ENCODE data around the gene ANKRD34A.
A peak's percentile ranks its signal among the peaks of the same experiment; 100 is the strongest.

The ANKRD34A gene

DNA sequence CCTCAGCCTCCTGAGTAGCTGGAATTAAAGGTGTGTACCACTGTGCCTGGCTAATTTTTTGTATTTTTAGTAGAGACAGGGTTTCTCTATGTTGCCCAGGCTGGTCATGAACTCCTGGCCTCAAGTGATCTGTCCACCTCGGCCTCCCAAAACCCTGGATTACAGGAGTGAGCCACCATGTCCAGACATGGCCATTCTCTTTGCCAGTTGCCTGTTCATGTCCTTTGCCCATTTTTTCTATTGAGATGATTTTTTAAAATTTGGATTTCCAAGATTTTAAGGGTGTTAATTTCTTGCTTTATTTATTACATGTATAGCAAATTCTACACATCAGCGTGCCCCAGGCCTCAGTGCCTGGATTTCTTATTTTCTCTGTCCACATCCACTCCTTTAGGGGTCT, 2.9 kb upstream of the ANKRD34A start:
- DNase-seq (ENCODE audit: low read depth, low spot score) = no peak

DNA sequence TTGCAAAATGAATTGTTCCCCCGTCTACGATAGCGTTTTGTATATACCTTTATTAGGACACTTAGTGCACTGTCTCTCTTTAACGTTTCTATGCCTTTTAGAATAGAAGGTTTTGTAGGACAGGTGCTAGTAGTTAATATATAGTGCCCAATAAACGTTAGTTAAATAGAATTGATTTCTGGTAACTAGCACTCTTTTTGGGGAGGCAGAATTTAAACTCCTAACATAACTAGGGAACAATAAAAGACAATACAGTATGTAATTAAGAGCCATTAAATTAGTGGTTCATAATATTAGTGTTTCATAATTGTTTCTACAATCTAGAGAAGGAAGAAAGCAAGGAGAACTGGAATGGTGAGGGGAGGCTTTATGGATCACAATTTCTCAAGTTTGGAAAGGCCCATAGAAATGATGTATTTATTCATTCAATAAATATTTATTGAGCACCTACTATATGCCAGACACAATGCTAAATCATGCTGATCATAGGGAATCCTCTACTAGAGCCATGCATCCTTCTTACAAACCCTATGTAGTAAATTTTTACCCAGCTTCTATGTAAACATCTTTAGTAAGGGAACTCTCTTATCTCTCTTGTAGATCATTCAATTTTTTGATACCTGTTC, 857 bp upstream of the ANKRD34A start:
- no peak for DNase-seq (ENCODE audit: low read depth, low spot score)

GRCh38 chr1:145963265-145964019, 933 bp downstream of the ANKRD34A start:
- DNase-seq (ENCODE audit: low read depth, low spot score) = no peak

GRCh38 chr1:145962157-145963102, 1.9 kb downstream of the ANKRD34A start:
- no peak for DNase-seq (ENCODE audit: low read depth, low spot score)

- DNase-seq (ENCODE audit: low read depth, low spot score) = peak; percentile 22
Observed at GRCh38 chr1:145961425-145962156, 2.8 kb downstream of the ANKRD34A start.

DNA sequence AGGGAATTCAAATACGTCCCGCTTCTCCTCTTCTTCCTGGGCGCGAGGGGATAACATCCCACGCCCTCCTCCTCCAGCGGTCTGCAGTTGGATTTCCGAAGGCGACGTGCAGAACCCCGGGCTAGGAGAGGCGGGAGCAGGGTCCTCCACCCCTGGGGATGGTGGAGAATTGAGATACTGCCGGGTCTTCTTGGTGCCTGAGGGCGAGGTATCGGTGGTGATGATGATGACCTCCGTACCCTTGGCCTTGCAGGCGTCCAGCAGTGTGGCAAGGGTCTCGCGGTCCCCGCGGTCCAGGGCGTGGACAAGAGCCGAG, 3.3 kb downstream of the ANKRD34A start:
- DNase-seq (ENCODE audit: low read depth, low spot score) = no peak

GRCh38 chr1:145960468-145961108, 3.8 kb downstream of the ANKRD34A start:
- DNase-seq (ENCODE audit: low read depth, low spot score) = peak; percentile 86

GRCh38 chr1:145959957-145960467, 4.4 kb downstream of the ANKRD34A start:
- DNase-seq (ENCODE audit: low read depth, low spot score) = no peak

- no peak for DNase-seq (ENCODE audit: low read depth, low spot score)
Observed at GRCh38 chr1:145959333-145959732, 5.0 kb downstream of the ANKRD34A start.

DNA sequence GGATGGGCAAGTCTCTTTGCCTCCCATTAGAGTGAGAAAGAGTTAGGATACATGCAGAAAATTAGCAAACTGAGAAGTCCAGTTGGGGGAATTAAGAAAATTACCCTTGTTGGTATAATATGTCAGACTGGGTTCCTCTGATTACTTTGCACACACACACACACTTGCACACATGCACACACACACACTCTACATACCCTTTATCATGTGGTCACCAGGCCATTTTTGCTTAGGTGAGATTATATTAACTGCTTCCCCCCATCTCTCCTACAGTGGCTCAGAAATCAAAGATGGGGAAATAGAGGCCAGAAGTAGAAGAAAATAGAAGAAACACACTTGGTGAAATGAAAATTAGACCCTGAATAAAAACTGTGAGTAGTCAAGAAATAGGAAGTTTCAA, 5.6 kb downstream of the ANKRD34A start:
- DNase-seq (ENCODE audit: low read depth, low spot score) = no peak

DNA sequence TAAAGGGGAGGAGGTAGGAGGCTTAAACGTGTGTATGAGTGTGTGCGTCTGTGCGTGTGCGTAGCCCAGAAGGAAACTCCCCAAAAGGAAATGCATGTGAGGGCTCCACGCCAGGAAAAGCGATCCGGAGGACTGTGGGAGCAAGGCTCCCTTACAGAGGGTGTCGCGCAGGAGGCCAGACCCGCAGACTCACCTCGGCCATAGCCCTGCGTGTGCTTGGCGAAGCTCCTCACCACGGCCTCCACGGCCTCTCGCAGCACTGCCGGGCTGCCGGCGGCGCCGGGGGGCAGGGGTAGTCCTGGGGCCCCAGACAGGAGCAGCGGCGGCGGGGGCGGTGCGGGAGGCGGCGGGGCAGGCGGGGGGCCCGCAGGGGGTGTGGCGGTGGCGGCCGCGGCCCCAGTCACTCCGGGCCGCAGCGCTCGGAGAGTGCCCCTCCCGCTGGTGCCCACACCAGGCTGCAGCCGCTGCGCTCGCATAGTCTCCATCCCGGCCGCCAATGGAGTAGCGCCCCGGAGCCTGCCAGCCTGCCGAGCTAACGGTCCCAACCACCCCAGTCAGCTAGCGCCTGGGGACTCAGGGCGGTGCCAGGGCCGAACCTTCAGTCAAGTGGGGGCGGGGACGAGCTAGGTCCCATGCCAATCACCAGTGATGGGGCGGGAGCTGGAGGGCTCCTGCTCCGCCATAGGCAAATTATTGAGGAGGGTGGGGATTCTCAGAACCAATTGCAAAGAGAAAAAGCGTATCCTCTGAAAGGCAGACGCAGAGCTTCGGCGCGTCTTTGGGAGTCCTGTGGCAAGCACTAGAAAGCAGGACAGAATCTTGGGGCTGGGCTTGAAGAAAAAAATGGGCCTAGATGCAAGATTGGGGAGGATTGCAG, 6.7 kb downstream of the ANKRD34A start, which contains the start of gene LIX1L:
TSS of gene LIX1L (minus strand) at position 575 of the 877 bp plus-strand sequence. CDS start at position 485, 90 bp downstream.
- peak; percentile 97 for DNase-seq (ENCODE audit: low read depth, low spot score)

- DNase-seq (ENCODE audit: low read depth, low spot score) = no peak
Observed at GRCh38 chr1:145956781-145957442, 7.5 kb downstream of the ANKRD34A start.

DNA sequence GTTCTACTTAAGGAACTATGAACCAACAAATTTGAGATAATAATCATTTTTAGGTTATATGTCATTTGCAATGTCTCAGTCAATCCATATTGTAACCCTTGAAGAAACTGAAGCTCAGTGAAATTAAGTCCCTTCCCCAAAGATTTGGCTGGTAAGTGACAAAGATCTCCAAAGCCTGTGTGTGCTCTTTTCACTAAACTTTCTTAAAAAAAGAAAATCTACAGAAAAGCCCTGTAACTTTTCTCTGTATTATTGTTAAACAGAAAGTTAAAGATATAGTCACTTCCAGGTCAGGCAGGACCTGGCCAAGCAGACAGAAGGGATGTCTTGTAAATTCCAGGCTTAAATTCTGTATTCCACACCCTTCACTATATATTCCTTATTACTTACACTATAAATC, 8.0 kb downstream of the ANKRD34A start:
- DNase-seq (ENCODE audit: low read depth, low spot score) = no peak

DNA sequence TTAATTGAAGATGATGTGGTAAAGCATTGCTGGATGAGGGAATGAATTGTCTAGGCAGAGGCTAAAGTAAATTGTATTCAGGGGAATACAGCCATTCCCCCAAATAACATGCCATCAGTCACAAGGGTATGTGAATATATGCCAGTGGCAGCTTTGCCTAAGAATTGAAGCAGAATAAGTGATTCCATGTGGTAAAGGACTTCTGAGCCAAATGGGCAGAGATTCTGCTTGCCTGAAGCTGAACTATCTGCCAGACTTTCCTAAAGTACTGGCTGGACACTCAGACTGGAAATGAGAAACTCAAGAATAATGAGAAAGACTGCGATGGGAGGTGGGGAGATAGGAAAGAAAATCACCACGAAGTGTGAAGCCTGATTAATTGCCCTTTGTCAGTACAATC, 8.9 kb downstream of the ANKRD34A start:
- DNase-seq (ENCODE audit: low read depth, low spot score) = no peak

DNA sequence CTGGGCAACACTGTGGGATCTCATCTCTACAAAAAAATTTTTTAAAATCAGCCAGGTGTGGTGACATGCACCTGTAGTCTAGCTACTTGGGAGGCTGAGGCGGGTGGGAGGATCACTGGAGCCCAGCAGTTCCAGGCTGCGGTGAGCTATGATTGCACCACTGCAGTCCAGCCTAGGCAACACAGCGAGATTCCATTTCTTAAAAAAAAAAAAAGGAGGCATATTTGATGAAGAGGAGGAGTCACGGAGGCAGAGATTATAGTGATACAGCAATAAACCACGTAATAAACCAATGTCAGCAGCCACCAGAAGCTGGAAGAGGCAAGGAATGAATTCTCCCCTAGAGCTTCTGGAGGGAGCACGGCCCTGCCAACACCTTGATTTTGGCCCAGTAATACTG, 10.5 kb downstream of the ANKRD34A start:
- DNase-seq (ENCODE audit: low read depth, low spot score) = no peak

DNA sequence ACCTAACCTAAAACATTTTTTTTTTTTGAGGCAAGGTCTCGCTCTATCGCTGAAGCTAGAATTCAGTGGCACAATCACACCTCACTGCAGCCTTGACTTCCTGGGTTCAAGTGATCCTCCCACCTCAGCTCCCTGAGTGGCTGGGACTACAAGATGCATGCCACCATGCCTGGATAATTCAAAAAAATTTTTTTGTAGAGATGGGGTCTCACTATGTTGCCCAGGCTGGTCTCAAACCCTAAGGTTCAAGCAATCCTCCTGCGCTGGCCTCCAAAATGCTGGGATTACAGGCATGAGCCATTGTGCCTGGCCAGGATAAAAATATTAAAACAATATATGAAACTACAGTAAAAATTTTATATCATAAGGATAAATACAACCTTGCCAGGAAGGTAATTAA, 11.5 kb downstream of the ANKRD34A start:
- no peak for DNase-seq (ENCODE audit: low read depth, low spot score)

GRCh38 chr1:145951526-145951925, 12.8 kb downstream of the ANKRD34A start:
- no peak for DNase-seq (ENCODE audit: low read depth, low spot score)

GRCh38 chr1:145949219-145949618, 15.2 kb downstream of the ANKRD34A start:
- no peak for DNase-seq (ENCODE audit: low read depth, low spot score)

DNA sequence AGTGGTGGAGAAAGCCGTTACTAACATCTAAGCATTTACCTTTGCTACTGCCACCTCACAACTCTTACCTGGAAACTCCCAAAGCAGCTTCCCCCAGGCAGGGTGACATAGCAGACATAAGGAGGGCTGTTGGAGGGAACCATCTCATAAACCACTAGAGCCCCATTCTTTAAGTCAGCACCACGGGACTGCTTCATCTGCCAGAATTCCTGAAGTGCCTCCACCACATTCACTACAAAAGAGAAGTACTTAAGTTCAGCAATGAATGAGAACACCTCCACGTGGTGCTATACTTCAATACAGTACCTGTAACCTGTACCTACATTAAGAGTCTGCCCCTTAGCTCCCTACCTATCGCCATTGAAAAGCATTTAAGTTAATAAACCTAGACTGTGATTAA, 16.8 kb downstream of the ANKRD34A start:
- peak; percentile 27 for DNase-seq (ENCODE audit: low read depth, low spot score)
